GM23338 (cell line): ENCODE data around the gene EXOC4.
"Not testable (repeated sequence)": the region's sequence is repeated elsewhere in the genome, so short reads cannot be mapped to it uniquely, and the experiment has no call there.

Experiments used
- EZH2 ChIP-seq: fragments of 200-600 bp; sonication (generic); IDR thresholded peaks from one replicate; pipeline ENCODE4 v1.8.0; 2017; ENCODE audit warnings: antibody characterized with exemption, mild to moderate bottlenecking, low read depth; ENCODE audit not compliant: unreplicated experiment
- EZH2phosphoT487 ChIP-seq: fragments of 200-600 bp; sonication (generic); IDR thresholded peaks from one replicate; pipeline ENCODE4 v1.8.1; 2018; ENCODE audit warnings: antibody characterized with exemption; ENCODE audit not compliant: unreplicated experiment
- POLR2AphosphoS5 ChIP-seq: IDR thresholded peaks from 2 replicates; pipeline ENCODE4 v1.6.1; 2016; ENCODE audit warnings: antibody characterized with exemption, low read depth
- TF ChIP-seq, protein P1 (sequence below), 2 experiments: fragments of 200-600 bp in 1 of 2; sonication (generic) in 1 of 2; conservative IDR thresholded peaks; 2 replicates each; pipeline versions ENCODE4 v1.5.1 to v1.6.1; 2016 to 2017; ENCODE audit warnings: antibody characterized with exemption in 2 of 2, low read depth in 2 of 2, mild to moderate bottlenecking in 2 of 2, moderate library complexity in 1 of 2

DNA sequence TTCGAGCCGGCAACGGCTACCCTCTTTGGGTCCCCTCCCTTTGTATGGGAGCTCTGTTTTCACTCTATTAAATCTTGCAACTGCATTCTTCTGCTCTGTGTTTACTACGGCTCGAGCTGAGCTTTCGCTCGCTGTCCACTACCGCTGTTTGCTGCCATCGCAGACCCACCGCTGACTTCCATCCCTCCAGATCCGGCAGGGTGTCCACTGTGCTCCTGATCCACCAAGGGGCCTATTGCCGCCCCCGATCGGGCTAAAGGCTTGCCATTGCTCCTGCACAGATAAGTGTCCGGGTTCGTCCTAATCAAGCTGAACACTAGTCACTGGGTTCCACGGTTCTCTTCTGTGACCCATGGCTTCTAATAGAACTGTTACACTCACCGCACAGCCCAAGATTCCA, 653.7 kb downstream of the EXOC4 start:
- not testable (repeated sequence) for TF ChIP-seq EZH2, POLR2AphosphoS5, EZH2phosphoT487
- TF ChIP-seq, protein P1, sequence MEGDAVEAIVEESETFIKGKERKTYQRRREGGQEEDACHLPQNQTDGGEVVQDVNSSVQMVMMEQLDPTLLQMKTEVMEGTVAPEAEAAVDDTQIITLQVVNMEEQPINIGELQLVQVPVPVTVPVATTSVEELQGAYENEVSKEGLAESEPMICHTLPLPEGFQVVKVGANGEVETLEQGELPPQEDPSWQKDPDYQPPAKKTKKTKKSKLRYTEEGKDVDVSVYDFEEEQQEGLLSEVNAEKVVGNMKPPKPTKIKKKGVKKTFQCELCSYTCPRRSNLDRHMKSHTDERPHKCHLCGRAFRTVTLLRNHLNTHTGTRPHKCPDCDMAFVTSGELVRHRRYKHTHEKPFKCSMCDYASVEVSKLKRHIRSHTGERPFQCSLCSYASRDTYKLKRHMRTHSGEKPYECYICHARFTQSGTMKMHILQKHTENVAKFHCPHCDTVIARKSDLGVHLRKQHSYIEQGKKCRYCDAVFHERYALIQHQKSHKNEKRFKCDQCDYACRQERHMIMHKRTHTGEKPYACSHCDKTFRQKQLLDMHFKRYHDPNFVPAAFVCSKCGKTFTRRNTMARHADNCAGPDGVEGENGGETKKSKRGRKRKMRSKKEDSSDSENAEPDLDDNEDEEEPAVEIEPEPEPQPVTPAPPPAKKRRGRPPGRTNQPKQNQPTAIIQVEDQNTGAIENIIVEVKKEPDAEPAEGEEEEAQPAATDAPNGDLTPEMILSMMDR (conservative IDR thresholded peaks at IDR 0.05; ENCODE audit: low read depth in 2 of 2), result not testable (repeated sequence)
